Left ventricle myocardium inferior (tissue), 1 donor: ENCODE measurements around the gene TMEM43. TPM values are rescaled to one million over a fixed set of nuclear protein-coding genes. Genes with fewer than 3 reads are reported as not detected.

Source experiments
- DNase-seq: peaks from one replicate; pipeline ENCODE4 v3.0.0-alpha.2; 2020
- H3K27ac ChIP-seq: fragments of 200-600 bp; replicated peaks from 2 replicates; pipeline ENCODE4 v1.8.0; 2021
- H3K27me3 ChIP-seq: fragments of 200-600 bp; 2 replicates; pipeline ENCODE4 v1.8.0; 2021; ENCODE audit warnings: low read depth
- H3K36me3 ChIP-seq: fragments of 200-600 bp; 2 replicates; pipeline ENCODE4 v1.8.0; 2021
- H3K4me1 ChIP-seq: fragments of 200-600 bp; 2 replicates; pipeline ENCODE4 v1.8.0; 2021
- H3K4me3 ChIP-seq: fragments of 200-600 bp; 2 replicates; pipeline ENCODE4 v1.8.0; 2021; ENCODE audit warnings: mild to moderate bottlenecking, moderate library complexity
- H3K9me3 ChIP-seq: fragments of 200-600 bp; replicated peaks from 2 replicates; pipeline ENCODE4 v1.8.0; 2021
- intact Hi-C: fragments of 100-400 bp; cut with micrococcal nuclease; formaldehyde crosslinking; loops from one replicate; pipeline ENCODE4 v1.11.0; 2022
- total RNA-seq: library from RNA; stranded (reverse); fragmentation: NEBNext Ultra II Directional; extraction: Animal tissue kit (Norgen Biotek cat#: 25700); gene quantifications from one replicate; pipeline ENCODE4 v1.2.1, GENCODE V29; 2021
- TF ChIP-seq, protein P1 (sequence below): fragments of 200-600 bp; IDR thresholded peaks from 2 replicates; pipeline ENCODE4 v1.8.0; 2021; ENCODE audit warnings: antibody characterized with exemption, mild to moderate bottlenecking, borderline replicate concordance
- donor health status: DM: no; HTN: yes; CAD: no; lungs with severe emphysema.

The TMEM43 gene
- total RNA-seq, 1 donor from 2014 or later = 44.4 TPM

GRCh38 chr3:14172496-14172895, 47.6 kb downstream of the TMEM43 start:
- peaks cover 56% of the 10 kb centered on the region for H3K36me3 ChIP-seq
- intact Hi-C loops = no loop called here
- DNase-seq = no peak
- H3K27me3 ChIP-seq = no peaks in the 10 kb centered on the region
- H3K4me3 ChIP-seq = no peak overlapping the region
- H3K4me1 ChIP-seq = peaks cover 21% of the 10 kb centered on the region
- no peaks in the 10 kb centered on the region for H3K9me3 ChIP-seq
- TF ChIP-seq, protein P1, sequence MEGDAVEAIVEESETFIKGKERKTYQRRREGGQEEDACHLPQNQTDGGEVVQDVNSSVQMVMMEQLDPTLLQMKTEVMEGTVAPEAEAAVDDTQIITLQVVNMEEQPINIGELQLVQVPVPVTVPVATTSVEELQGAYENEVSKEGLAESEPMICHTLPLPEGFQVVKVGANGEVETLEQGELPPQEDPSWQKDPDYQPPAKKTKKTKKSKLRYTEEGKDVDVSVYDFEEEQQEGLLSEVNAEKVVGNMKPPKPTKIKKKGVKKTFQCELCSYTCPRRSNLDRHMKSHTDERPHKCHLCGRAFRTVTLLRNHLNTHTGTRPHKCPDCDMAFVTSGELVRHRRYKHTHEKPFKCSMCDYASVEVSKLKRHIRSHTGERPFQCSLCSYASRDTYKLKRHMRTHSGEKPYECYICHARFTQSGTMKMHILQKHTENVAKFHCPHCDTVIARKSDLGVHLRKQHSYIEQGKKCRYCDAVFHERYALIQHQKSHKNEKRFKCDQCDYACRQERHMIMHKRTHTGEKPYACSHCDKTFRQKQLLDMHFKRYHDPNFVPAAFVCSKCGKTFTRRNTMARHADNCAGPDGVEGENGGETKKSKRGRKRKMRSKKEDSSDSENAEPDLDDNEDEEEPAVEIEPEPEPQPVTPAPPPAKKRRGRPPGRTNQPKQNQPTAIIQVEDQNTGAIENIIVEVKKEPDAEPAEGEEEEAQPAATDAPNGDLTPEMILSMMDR = no peak
- no peak overlapping the region for H3K27ac ChIP-seq

GRCh38 chr3:14174483-14174882, 49.6 kb downstream of the TMEM43 start:
- Histone ChIP-seq H3K27me3 (no peaks in the 10 kb centered on the region), H3K9me3 (no peaks in the 10 kb centered on the region), H3K27ac (no peak overlapping the region), H3K36me3 (peaks cover 36% of the 10 kb centered on the region), H3K4me1 (peaks cover 37% of the 10 kb centered on the region), H3K4me3 (no peak overlapping the region)
- intact Hi-C loops = no loop called here
- TF ChIP-seq, protein P1 = no peak
- no peak for DNase-seq

DNA sequence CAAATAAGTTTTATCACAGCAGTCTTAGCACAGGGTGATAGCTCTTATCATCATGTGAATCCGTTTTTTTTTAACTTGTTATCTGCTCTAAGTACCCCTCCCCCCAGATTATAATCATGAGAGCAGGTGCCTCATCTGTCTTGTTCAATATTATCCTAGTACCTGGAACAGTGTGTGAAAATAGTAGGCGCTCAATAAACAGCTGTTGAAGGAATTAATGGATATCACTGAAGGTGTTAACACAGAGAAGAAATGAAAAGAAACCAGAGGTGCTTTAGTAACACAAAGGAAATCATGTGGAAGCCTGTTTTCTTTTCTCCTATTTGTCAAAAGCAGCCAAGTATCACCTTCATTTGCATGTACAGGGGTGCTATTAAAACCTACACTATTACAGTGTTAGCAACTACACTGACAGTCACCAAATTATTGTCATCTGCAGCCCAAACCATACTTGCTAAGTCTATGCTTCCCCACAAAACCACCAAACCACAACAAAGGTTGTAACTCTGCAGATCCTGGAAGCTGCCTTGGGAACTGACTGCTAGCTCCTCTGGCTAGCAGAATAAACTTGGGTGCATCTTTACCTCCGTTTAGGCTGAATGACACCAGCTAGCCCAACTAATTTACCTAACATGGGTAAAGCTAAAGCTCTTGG, 50.7 kb downstream of the TMEM43 start:
- DNase-seq = no peak
- intact Hi-C loops = no loop called here
- H3K4me1 ChIP-seq = peaks cover 47% of the 10 kb centered on the region
- H3K4me3 ChIP-seq = no peak overlapping the region
- TF ChIP-seq, protein P1 = no peak
- H3K27ac ChIP-seq = no peak overlapping the region
- H3K9me3 ChIP-seq = no peaks in the 10 kb centered on the region
- H3K27me3 ChIP-seq = no peaks in the 10 kb centered on the region
- peaks cover 26% of the 10 kb centered on the region for H3K36me3 ChIP-seq

GRCh38 chr3:14177580-14178246, 52.9 kb downstream of the TMEM43 start:
- H3K9me3 ChIP-seq = no peaks in the 10 kb centered on the region
- no peaks in the 10 kb centered on the region for H3K27me3 ChIP-seq
- DNase-seq = no peak
- TF ChIP-seq, protein P1 = no peak
- H3K4me3 ChIP-seq = peak overlapping the region; percentile 91
- H3K36me3 ChIP-seq = peaks cover 19% of the 10 kb centered on the region
- H3K4me1 ChIP-seq = peaks cover 47% of the 10 kb centered on the region
- H3K27ac ChIP-seq = peak overlapping the region; percentile 97
- intact Hi-C loops = no loop called here

DNA sequence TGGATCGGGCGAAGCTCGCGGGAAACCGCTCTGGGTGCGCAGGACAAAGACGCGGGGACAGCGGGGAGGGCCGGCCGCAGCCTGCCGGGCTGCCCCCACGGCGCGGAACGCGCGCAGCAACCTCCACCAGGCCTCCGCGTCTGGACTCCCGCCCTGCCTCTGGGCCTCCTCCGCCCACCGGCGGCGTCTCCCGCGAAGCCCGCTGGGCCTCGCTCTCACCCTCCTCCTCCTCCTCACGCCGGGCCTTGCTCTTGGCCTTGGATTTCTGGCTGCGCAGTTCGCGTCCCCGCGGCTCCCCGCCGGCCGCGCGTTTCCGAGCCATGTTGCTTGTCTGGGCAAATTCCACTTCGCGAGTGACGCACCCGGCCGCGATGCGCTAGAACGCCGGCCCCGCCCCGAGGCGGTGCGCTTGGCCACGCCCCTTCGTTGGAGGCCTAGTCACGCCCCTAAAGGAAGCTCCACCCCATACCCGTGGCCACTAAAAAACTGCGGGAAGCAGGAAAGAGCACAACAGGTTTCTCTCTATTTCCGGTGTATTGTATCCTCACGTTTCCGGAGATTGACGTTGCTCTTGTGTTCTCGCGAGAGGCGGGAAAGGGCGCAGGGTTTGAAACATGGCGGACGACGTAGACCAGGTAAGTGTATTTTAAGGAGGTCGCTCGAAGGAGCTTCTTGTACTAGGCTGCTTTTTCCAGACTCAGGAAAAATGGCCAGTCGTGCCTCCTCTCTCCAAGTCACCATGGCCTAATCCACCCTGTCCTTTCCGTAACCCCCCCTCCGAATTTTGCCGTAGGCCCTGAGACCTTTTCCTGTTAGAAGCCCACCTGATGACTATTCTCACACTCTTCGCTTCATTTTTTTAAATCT, 53.6 kb downstream of the TMEM43 start, which contains the start of the genes LSM3 and XPC:
LSM3 (plus strand) TSS at position 571 of the 867 bp plus-strand sequence; CDS start at position 615, 44 bp downstream.
XPC (minus strand) TSS at position 355 of the 867 bp plus-strand sequence; CDS start at position 322, 33 bp downstream.
- Histone ChIP-seq H3K27me3 (no peaks in the 10 kb centered on the region), H3K9me3 (no peaks in the 10 kb centered on the region), H3K4me1 (peaks cover 47% of the 10 kb centered on the region), H3K4me3 (peak within 1 kb of the TSS; percentile 91), H3K36me3 (peaks cover 23% of the 10 kb centered on the region), H3K27ac (peak within 1 kb of the TSS; percentile 97)
- DNase-seq = peak; percentile 96
- intact Hi-C loops = no loop called here
- TF ChIP-seq, protein P1 = peak; percentile 22
